GM12891 (cell line): ENCODE results near the gene METTL24.

ENCODE experiments used
- PAX5 ChIP-seq: IDR thresholded peaks from 2 replicates; pipeline ENCODE4 v1.6.1; 2011; ENCODE audit warnings: low read length, moderate library complexity, mild to moderate bottlenecking; ENCODE audit not compliant: insufficient read depth, severe bottlenecking
- POLR2A ChIP-seq: IDR thresholded peaks from 2 replicates; pipeline ENCODE4 v1.6.1; 2011; ENCODE audit warnings: low read depth, low read length, control low read depth
- POLR2AphosphoS5 ChIP-seq: IDR thresholded peaks from 2 replicates; pipeline ENCODE4 v1.6.1; 2011; ENCODE audit warnings: low read depth, low read length, control low read depth
- POU2F2 ChIP-seq: IDR thresholded peaks from 2 replicates; pipeline ENCODE4 v1.6.1; 2011; ENCODE audit warnings: low read depth, mild to moderate bottlenecking, control low read depth, low read length, moderate library complexity
- SPI1 ChIP-seq: IDR thresholded peaks from 2 replicates; pipeline ENCODE4 v1.6.1; 2011; ENCODE audit warnings: low read depth, low read length, control low read depth
- TAF1 ChIP-seq: IDR thresholded peaks from 2 replicates; pipeline ENCODE4 v1.6.1; 2011; ENCODE audit warnings: low read depth, low read length, control low read depth

GRCh38 chr6:110364364-110365105 is 6.4 kb upstream of the METTL24 start:
- no peak for TF ChIP-seq POLR2A
- TF ChIP-seq TAF1: no peak
- TF ChIP-seq POLR2AphosphoS5: no peak
- no peak for TF ChIP-seq POU2F2
- no peak for TF ChIP-seq SPI1
- TF ChIP-seq PAX5: no peak
